ENCODE results near the gene SRRM4.

Gene SRRM4

GRCh38 chr12:119072440-119072839 lies 91.1 kb downstream of the SRRM4 start:
- no peak for DNase-seq (ENCODE audit: low read depth, low spot score)
- POLR2A ChIA-PET: no interaction called here
- no peak for TF ChIP-seq CTCF (IDR thresholded peaks at IDR 0.05; ENCODE audit: insufficient read depth, low read length, missing control alignments)
- CTCF ChIA-PET: no interaction called here
- no peak overlapping the region for H3K4me3 ChIP-seq (ENCODE audit: low read depth, low read length)

GRCh38 chr12:119075222-119075787 lies 94.0 kb downstream of the SRRM4 start:
- ChIA-PET CTCF (no interaction called here), POLR2A (no interaction called here)
- DNase-seq (ENCODE audit: low read depth, low spot score): no peak

DNA sequence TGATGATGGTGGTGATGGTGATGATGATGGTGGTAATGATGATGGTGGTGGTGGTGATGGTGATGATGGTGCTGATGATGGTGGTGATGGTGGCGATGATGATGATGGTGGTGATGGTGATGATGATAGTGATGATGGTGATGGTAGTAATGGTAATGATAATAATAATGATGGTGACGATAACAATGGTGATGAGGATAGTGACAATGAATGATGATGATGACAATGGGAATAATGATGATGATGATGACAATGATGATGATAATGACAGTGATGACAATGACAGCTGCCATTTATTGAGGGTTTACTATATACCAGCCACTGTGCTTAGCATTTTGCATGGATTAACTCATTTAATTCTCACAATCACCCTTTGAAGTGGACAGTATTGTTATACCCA lies 94.6 kb downstream of the SRRM4 start:
- CTCF ChIA-PET: no interaction called here
- H3K4me3 ChIP-seq (ENCODE audit: low read depth, low read length): no peak overlapping the region

More at GRCh38 chr12:119075222-119075787, 94.0 kb downstream of the SRRM4 start:
- no peak for TF ChIP-seq CTCF (IDR thresholded peaks at IDR 0.05; ENCODE audit: insufficient read depth, low read length, missing control alignments)
- no peak overlapping the region for H3K4me3 ChIP-seq (ENCODE audit: low read depth, low read length)

DNA sequence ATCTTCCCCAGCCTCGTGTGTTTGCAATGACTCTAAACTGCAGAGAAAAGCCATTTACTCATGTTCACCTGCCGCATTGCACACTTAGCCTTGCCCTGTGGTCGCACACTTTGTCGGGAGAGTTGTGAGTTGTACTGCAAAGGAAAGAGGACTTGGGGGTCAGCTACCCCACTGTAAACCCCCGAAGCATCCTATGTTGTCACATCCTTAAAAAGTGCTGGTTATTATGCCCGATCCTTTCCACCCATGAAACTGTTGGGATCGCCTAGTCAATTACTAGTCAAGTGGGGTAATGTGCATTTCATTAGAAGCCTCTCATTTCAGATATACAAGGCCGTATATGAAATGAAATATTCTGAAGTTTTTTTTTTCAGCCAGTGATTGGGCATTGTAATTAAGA lies 98.2 kb downstream of the SRRM4 start:
- DNase-seq (ENCODE audit: low read depth, low spot score): no peak
- no peak for TF ChIP-seq CTCF (IDR thresholded peaks at IDR 0.05; ENCODE audit: insufficient read depth, low read length, missing control alignments)
- H3K4me3 ChIP-seq (ENCODE audit: low read depth, low read length): no peak overlapping the region
- POLR2A ChIA-PET: no interaction called here
- CTCF ChIA-PET: no interaction called here

More for the DNA sequence above, 94.6 kb downstream of the SRRM4 start:
- no peak for DNase-seq (ENCODE audit: low read depth, low spot score)
- POLR2A ChIA-PET: no interaction called here
- TF ChIP-seq CTCF (IDR thresholded peaks at IDR 0.05; ENCODE audit: insufficient read depth, low read length, missing control alignments): no peak

DNA sequence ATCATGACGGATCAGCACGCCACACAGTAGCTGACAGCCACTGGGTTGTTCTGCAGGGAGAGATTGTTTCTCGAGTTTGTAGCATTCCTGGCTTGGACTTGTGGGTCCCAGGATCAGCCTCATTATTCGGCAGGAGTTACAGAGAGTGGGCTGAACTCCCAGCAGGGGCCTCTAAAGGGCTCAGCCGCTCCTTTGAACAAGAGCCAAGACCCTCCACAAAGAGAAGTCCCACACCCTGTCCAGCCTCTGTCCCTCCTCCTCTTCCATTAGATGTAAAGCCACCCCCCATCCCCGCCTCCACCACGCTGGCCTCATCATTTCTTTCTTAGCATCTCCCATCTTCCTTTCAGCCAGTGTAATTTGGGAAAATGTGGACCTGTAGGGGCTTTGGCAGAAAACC lies 100.7 kb downstream of the SRRM4 start:
- TF ChIP-seq CTCF (IDR thresholded peaks at IDR 0.05; ENCODE audit: insufficient read depth, low read length, missing control alignments): no peak
- ChIA-PET CTCF (no interaction called here), POLR2A (no interaction called here)
- no peak for DNase-seq (ENCODE audit: low read depth, low spot score)
- H3K4me3 ChIP-seq (ENCODE audit: low read depth, low read length): no peak overlapping the region

DNA sequence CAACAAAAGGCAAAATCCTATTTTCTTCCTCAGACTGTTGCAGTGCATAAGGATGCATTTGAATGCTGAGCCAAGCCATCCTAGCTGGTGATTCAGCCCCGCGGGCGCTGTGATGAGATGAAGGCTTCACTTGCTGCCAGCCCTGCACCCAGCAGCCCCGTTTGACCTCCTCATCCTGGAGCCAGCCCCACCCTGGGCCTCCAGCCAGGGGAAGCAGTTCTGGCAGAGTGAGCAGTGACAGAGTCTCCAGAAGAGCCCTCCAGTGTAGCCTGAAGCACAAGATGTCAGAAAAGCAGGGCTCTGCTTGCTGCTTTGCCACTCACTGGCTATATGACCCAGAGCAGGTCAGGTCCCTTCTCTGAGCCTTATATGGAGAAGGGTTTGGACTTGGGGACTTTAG lies 101.2 kb downstream of the SRRM4 start:
- POLR2A ChIA-PET: no interaction called here
- H3K4me3 ChIP-seq (ENCODE audit: low read depth, low read length): no peak overlapping the region
- CTCF ChIA-PET: no interaction called here
- DNase-seq (ENCODE audit: low read depth, low spot score): no peak
- TF ChIP-seq CTCF (IDR thresholded peaks at IDR 0.05; ENCODE audit: insufficient read depth, low read length, missing control alignments): no peak
